ENCODE measurements around the gene RGS16.

The RGS16 gene

GRCh38 chr1:182637769-182638168, 33.6 kb upstream of the RGS16 start:
- Histone ChIP-seq H3K14ac (ENCODE audit: low read length in 2 of 2) (no peak overlapping the region), H3K18ac (ENCODE audit: low read depth in 1 of 2, low read length in 2 of 2) (no peak overlapping the region), H3K4me1 (ENCODE audit: control insufficient read depth, insufficient read depth, low read depth, low read length) (peaks cover 3% of the 10 kb centered on the region), H2BK15ac (ENCODE audit: low read depth, poor library complexity, severe bottlenecking) (no peak overlapping the region), H2AFZ (ENCODE audit: low read depth, low read length) (no peak overlapping the region), H2BK120ac (ENCODE audit: low read depth, low read length) (no peak overlapping the region), H2BK5ac (ENCODE audit: low read depth, low read length, poor library complexity, severe bottlenecking) (no peak overlapping the region), H2BK12ac (ENCODE audit: low read length in 2 of 2) (no peak overlapping the region), H3K9me3 (ENCODE audit: control insufficient read depth, low read length) (no peaks in the 10 kb centered on the region), H3K4me3 (ENCODE audit: insufficient read depth in 1 of 2, low read depth in 1 of 2, low read length in 2 of 2) (no peak overlapping the region), H3K27ac (ENCODE audit: low read length, poor library complexity, severe bottlenecking) (no peak overlapping the region), H3K4me2 (ENCODE audit: low read length, poor library complexity, severe bottlenecking) (no peak overlapping the region), H4K8ac (ENCODE audit: low read length) (no peak overlapping the region), H4K91ac (ENCODE audit: low read length) (no peak overlapping the region), H3K23ac (ENCODE audit: low read length in 2 of 2) (no peak overlapping the region), H3K36me3 (ENCODE audit: control insufficient read depth in 1 of 2, insufficient read depth in 2 of 2, low read depth in 1 of 2, low read length in 2 of 2) (no peaks in the 10 kb centered on the region), H3K4ac (ENCODE audit: low read depth in 1 of 2, low read length in 2 of 2) (no peak overlapping the region), H3K79me1 (replicated peaks; ENCODE audit: low read length, poor library complexity, severe bottlenecking) (no peaks in the 10 kb centered on the region), H3K27me3 (ENCODE audit: control insufficient read depth in 1 of 2, insufficient read depth in 1 of 2, low read length in 2 of 2) (peaks cover 7 to 9% of the 10 kb centered on the region in 2 experiments), H3K9ac (ENCODE audit: low read length) (no peak overlapping the region), H2AK5ac (ENCODE audit: low read length, severe bottlenecking) (no peak overlapping the region)
- DNase-seq = no peak
- 88% methylated on average over 5 of the region's 5 CpGs for WGBS

GRCh38 chr1:182635871-182636270, 31.7 kb upstream of the RGS16 start:
- Histone ChIP-seq H4K91ac (ENCODE audit: low read length) (no peak overlapping the region), H3K27ac (ENCODE audit: low read length, poor library complexity, severe bottlenecking) (no peak overlapping the region), H3K14ac (ENCODE audit: low read length in 2 of 2) (no peak overlapping the region), H2BK12ac (ENCODE audit: low read length in 2 of 2) (no peak overlapping the region), H2AFZ (ENCODE audit: low read depth, low read length) (no peak overlapping the region), H3K18ac (ENCODE audit: low read depth in 1 of 2, low read length in 2 of 2) (peak overlapping the region in 1 of 2 experiments; percentile 10), H3K23ac (ENCODE audit: low read length in 2 of 2) (no peak overlapping the region), H2AK5ac (ENCODE audit: low read length, severe bottlenecking) (no peak overlapping the region), H2BK15ac (ENCODE audit: low read depth, poor library complexity, severe bottlenecking) (no peak overlapping the region), H2BK120ac (ENCODE audit: low read depth, low read length) (no peak overlapping the region), H3K9ac (ENCODE audit: low read length) (no peak overlapping the region), H3K4me3 (ENCODE audit: insufficient read depth in 1 of 2, low read depth in 1 of 2, low read length in 2 of 2) (no peak overlapping the region), H4K8ac (ENCODE audit: low read length) (no peak overlapping the region), H3K27me3 (ENCODE audit: control insufficient read depth in 1 of 2, insufficient read depth in 1 of 2, low read length in 2 of 2) (peaks cover 7 to 12% of the 10 kb centered on the region in 2 experiments), H3K79me1 (replicated peaks; ENCODE audit: low read length, poor library complexity, severe bottlenecking) (no peaks in the 10 kb centered on the region), H3K4me2 (ENCODE audit: low read length, poor library complexity, severe bottlenecking) (no peak overlapping the region), H3K4ac (ENCODE audit: low read depth in 1 of 2, low read length in 2 of 2) (no peak overlapping the region), H3K36me3 (ENCODE audit: control insufficient read depth in 1 of 2, insufficient read depth in 2 of 2, low read depth in 1 of 2, low read length in 2 of 2) (no peaks in the 10 kb centered on the region), H2BK5ac (ENCODE audit: low read depth, low read length, poor library complexity, severe bottlenecking) (no peak overlapping the region), H3K9me3 (ENCODE audit: control insufficient read depth, low read length) (no peaks in the 10 kb centered on the region), H3K4me1 (ENCODE audit: control insufficient read depth, insufficient read depth, low read depth, low read length) (peaks cover 3% of the 10 kb centered on the region)
- WGBS = no CpG with 5 or more reads among the region's 2 CpGs
- no peak for DNase-seq

- Histone ChIP-seq H2AFZ (ENCODE audit: low read depth, low read length) (no peak overlapping the region), H2BK120ac (ENCODE audit: low read depth, low read length) (no peak overlapping the region), H3K27ac (ENCODE audit: low read length, poor library complexity, severe bottlenecking) (no peak overlapping the region), H3K18ac (ENCODE audit: low read depth in 1 of 2, low read length in 2 of 2) (no peak overlapping the region), H2BK5ac (ENCODE audit: low read depth, low read length, poor library complexity, severe bottlenecking) (no peak overlapping the region), H3K4ac (ENCODE audit: low read depth in 1 of 2, low read length in 2 of 2) (peak overlapping the region; percentile 53 to 71), H3K9me3 (ENCODE audit: control insufficient read depth, low read length) (no peaks in the 10 kb centered on the region), H2AK5ac (ENCODE audit: low read length, severe bottlenecking) (no peak overlapping the region), H3K27me3 (ENCODE audit: control insufficient read depth in 1 of 2, insufficient read depth in 1 of 2, low read length in 2 of 2) (peaks cover 7 to 13% of the 10 kb centered on the region in 2 experiments), H3K36me3 (ENCODE audit: control insufficient read depth in 1 of 2, insufficient read depth in 2 of 2, low read depth in 1 of 2, low read length in 2 of 2) (no peaks in the 10 kb centered on the region), H4K8ac (ENCODE audit: low read length) (peak overlapping the region; percentile 69), H3K79me1 (replicated peaks; ENCODE audit: low read length, poor library complexity, severe bottlenecking) (no peaks in the 10 kb centered on the region), H3K4me3 (ENCODE audit: insufficient read depth in 1 of 2, low read depth in 1 of 2, low read length in 2 of 2) (no peak overlapping the region), H3K9ac (ENCODE audit: low read length) (no peak overlapping the region), H3K14ac (ENCODE audit: low read length in 2 of 2) (peak overlapping the region in 1 of 2 experiments; percentile 62), H2BK15ac (ENCODE audit: low read depth, poor library complexity, severe bottlenecking) (no peak overlapping the region), H3K4me1 (ENCODE audit: control insufficient read depth, insufficient read depth, low read depth, low read length) (peaks cover 3% of the 10 kb centered on the region), H4K91ac (ENCODE audit: low read length) (peak overlapping the region; percentile 34), H2BK12ac (ENCODE audit: low read length in 2 of 2) (peak overlapping the region in 1 of 2 experiments; percentile 57), H3K23ac (ENCODE audit: low read length in 2 of 2) (no peak overlapping the region), H3K4me2 (ENCODE audit: low read length, poor library complexity, severe bottlenecking) (no peak overlapping the region)
- WGBS = 93% methylated on average over 9 of the region's 9 CpGs
- no peak for DNase-seq
These were observed 30.3 kb upstream of the RGS16 start for GRCh38 chr1:182634306-182635072.

- Histone ChIP-seq H2AFZ (ENCODE audit: low read depth, low read length) (no peak overlapping the region), H3K9me3 (ENCODE audit: control insufficient read depth, low read length) (no peaks in the 10 kb centered on the region), H4K8ac (ENCODE audit: low read length) (no peak overlapping the region), H3K27ac (ENCODE audit: low read length, poor library complexity, severe bottlenecking) (no peak overlapping the region), H3K9ac (ENCODE audit: low read length) (no peak overlapping the region), H3K4ac (ENCODE audit: low read depth in 1 of 2, low read length in 2 of 2) (peak overlapping the region in 1 of 2 experiments; percentile 35), H3K14ac (ENCODE audit: low read length in 2 of 2) (no peak overlapping the region), H2BK12ac (ENCODE audit: low read length in 2 of 2) (peak overlapping the region; percentile 38 to 66), H3K27me3 (ENCODE audit: control insufficient read depth in 1 of 2, insufficient read depth in 1 of 2, low read length in 2 of 2) (peaks cover 7 to 9% of the 10 kb centered on the region in 2 experiments), H2BK5ac (ENCODE audit: low read depth, low read length, poor library complexity, severe bottlenecking) (no peak overlapping the region), H3K4me3 (ENCODE audit: insufficient read depth in 1 of 2, low read depth in 1 of 2, low read length in 2 of 2) (no peak overlapping the region), H2BK120ac (ENCODE audit: low read depth, low read length) (no peak overlapping the region), H3K4me2 (ENCODE audit: low read length, poor library complexity, severe bottlenecking) (no peak overlapping the region), H3K36me3 (ENCODE audit: control insufficient read depth in 1 of 2, insufficient read depth in 2 of 2, low read depth in 1 of 2, low read length in 2 of 2) (no peaks in the 10 kb centered on the region), H3K23ac (ENCODE audit: low read length in 2 of 2) (no peak overlapping the region), H2BK15ac (ENCODE audit: low read depth, poor library complexity, severe bottlenecking) (peak overlapping the region; percentile 48), H3K4me1 (ENCODE audit: control insufficient read depth, insufficient read depth, low read depth, low read length) (peaks cover 3% of the 10 kb centered on the region), H2AK5ac (ENCODE audit: low read length, severe bottlenecking) (no peak overlapping the region), H3K18ac (ENCODE audit: low read depth in 1 of 2, low read length in 2 of 2) (peak overlapping the region; percentile 33 to 42), H4K91ac (ENCODE audit: low read length) (no peak overlapping the region), H3K79me1 (replicated peaks; ENCODE audit: low read length, poor library complexity, severe bottlenecking) (no peaks in the 10 kb centered on the region)
- DNase-seq = no peak
- 76% methylated on average over 11 of the region's 11 CpGs for WGBS
These were observed 29.6 kb upstream of the RGS16 start for GRCh38 chr1:182633657-182634281.

Measured in mesenchymal stem cell (in vitro differentiated cells and primary cell).